GM23338 (cell line): Measurements from ENCODE around the gene PHF1.

Source experiments
- CREB1 ChIP-seq: fragments of 250-450 bp; sonication (Bioruptor Pico); IDR thresholded peaks from 2 replicates; pipeline ENCODE4 v1.5.0; 2020; ENCODE audit warnings: low read depth, mild to moderate bottlenecking, moderate library complexity
- EZH2 ChIP-seq: fragments of 200-600 bp; sonication (generic); IDR thresholded peaks from one replicate; pipeline ENCODE4 v1.8.0; 2017; ENCODE audit warnings: antibody characterized with exemption, mild to moderate bottlenecking, low read depth; ENCODE audit not compliant: unreplicated experiment
- EZH2phosphoT487 ChIP-seq: fragments of 200-600 bp; sonication (generic); IDR thresholded peaks from one replicate; pipeline ENCODE4 v1.8.1; 2018; ENCODE audit warnings: antibody characterized with exemption; ENCODE audit not compliant: unreplicated experiment
- JUNB ChIP-seq: IDR thresholded peaks from one replicate; pipeline ENCODE4 v1.6.1; 2016; ENCODE audit warnings: antibody characterized with exemption; ENCODE audit not compliant: unreplicated experiment
- NANOG ChIP-seq: IDR thresholded peaks from 2 replicates; pipeline ENCODE4 v1.6.1; 2016; ENCODE audit warnings: antibody characterized with exemption, borderline replicate concordance
- POLR2AphosphoS5 ChIP-seq: IDR thresholded peaks from 2 replicates; pipeline ENCODE4 v1.6.1; 2016; ENCODE audit warnings: antibody characterized with exemption, low read depth
- ZNF114 ChIP-seq: fragments of 250-450 bp; sonication (Bioruptor Pico); IDR thresholded peaks from 2 replicates; pipeline ENCODE4 v1.5.0; 2020; ENCODE audit warnings: mild to moderate bottlenecking, moderate library complexity
- ZNF331 ChIP-seq: fragments of 250-450 bp; sonication (Bioruptor Pico); IDR thresholded peaks from 2 replicates; pipeline ENCODE4 v1.5.0; 2020; ENCODE audit warnings: low read depth, mild to moderate bottlenecking, moderate library complexity
- TF ChIP-seq, protein P1 (sequence below), 2 experiments: fragments of 200-600 bp in 1 of 2; sonication (generic) in 1 of 2; conservative IDR thresholded peaks; 2 replicates each; pipeline versions ENCODE4 v1.5.1 to v1.6.1; 2016 to 2017; ENCODE audit warnings: antibody characterized with exemption in 2 of 2, low read depth in 2 of 2, mild to moderate bottlenecking in 2 of 2, moderate library complexity in 1 of 2
- TF ChIP-seq, protein P2 (sequence below): IDR thresholded peaks from one replicate; pipeline ENCODE4 v1.6.1; 2018; ENCODE audit warnings: antibody characterized with exemption; ENCODE audit not compliant: unreplicated experiment
- TF ChIP-seq, protein P3 (sequence below): fragments of 250-450 bp; sonication (Bioruptor Pico); IDR thresholded peaks from 2 replicates; pipeline ENCODE4 v1.5.0; 2020; ENCODE audit warnings: mild to moderate bottlenecking, moderate library complexity
- TF ChIP-seq, protein P4 (sequence below): IDR thresholded peaks from 2 replicates; pipeline ENCODE4 v1.6.1; 2016; ENCODE audit warnings: antibody characterized with exemption

DNA sequence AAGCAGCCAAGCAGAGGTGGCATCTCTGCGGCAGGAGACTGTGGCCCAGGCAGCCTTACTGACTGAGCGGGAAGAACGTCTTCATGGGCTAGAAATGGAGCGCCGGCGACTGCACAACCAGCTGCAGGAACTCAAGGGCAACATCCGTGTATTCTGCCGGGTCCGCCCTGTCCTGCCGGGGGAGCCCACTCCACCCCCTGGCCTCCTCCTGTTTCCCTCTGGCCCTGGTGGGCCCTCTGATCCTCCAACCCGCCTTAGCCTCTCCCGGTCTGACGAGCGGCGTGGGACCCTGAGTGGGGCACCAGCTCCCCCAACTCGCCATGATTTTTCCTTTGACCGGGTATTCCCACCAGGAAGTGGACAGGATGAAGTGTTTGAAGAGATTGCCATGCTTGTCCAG, 5.9 kb upstream of the PHF1 start:
- TF ChIP-seq, protein P1, sequence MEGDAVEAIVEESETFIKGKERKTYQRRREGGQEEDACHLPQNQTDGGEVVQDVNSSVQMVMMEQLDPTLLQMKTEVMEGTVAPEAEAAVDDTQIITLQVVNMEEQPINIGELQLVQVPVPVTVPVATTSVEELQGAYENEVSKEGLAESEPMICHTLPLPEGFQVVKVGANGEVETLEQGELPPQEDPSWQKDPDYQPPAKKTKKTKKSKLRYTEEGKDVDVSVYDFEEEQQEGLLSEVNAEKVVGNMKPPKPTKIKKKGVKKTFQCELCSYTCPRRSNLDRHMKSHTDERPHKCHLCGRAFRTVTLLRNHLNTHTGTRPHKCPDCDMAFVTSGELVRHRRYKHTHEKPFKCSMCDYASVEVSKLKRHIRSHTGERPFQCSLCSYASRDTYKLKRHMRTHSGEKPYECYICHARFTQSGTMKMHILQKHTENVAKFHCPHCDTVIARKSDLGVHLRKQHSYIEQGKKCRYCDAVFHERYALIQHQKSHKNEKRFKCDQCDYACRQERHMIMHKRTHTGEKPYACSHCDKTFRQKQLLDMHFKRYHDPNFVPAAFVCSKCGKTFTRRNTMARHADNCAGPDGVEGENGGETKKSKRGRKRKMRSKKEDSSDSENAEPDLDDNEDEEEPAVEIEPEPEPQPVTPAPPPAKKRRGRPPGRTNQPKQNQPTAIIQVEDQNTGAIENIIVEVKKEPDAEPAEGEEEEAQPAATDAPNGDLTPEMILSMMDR (conservative IDR thresholded peaks at IDR 0.05; ENCODE audit: low read depth in 2 of 2), result no peak
- TF ChIP-seq POLR2AphosphoS5, result no peak
- TF ChIP-seq EZH2phosphoT487, result no peak
- TF ChIP-seq EZH2, result no peak
- TF ChIP-seq, protein P2, sequence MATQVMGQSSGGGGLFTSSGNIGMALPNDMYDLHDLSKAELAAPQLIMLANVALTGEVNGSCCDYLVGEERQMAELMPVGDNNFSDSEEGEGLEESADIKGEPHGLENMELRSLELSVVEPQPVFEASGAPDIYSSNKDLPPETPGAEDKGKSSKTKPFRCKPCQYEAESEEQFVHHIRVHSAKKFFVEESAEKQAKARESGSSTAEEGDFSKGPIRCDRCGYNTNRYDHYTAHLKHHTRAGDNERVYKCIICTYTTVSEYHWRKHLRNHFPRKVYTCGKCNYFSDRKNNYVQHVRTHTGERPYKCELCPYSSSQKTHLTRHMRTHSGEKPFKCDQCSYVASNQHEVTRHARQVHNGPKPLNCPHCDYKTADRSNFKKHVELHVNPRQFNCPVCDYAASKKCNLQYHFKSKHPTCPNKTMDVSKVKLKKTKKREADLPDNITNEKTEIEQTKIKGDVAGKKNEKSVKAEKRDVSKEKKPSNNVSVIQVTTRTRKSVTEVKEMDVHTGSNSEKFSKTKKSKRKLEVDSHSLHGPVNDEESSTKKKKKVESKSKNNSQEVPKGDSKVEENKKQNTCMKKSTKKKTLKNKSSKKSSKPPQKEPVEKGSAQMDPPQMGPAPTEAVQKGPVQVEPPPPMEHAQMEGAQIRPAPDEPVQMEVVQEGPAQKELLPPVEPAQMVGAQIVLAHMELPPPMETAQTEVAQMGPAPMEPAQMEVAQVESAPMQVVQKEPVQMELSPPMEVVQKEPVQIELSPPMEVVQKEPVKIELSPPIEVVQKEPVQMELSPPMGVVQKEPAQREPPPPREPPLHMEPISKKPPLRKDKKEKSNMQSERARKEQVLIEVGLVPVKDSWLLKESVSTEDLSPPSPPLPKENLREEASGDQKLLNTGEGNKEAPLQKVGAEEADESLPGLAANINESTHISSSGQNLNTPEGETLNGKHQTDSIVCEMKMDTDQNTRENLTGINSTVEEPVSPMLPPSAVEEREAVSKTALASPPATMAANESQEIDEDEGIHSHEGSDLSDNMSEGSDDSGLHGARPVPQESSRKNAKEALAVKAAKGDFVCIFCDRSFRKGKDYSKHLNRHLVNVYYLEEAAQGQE, result no peak
- TF ChIP-seq JUNB, result no peak
- TF ChIP-seq NANOG, result no peak
- no peak for TF ChIP-seq CREB1 (CRISPR knock-in tag)
- TF ChIP-seq, protein P3, sequence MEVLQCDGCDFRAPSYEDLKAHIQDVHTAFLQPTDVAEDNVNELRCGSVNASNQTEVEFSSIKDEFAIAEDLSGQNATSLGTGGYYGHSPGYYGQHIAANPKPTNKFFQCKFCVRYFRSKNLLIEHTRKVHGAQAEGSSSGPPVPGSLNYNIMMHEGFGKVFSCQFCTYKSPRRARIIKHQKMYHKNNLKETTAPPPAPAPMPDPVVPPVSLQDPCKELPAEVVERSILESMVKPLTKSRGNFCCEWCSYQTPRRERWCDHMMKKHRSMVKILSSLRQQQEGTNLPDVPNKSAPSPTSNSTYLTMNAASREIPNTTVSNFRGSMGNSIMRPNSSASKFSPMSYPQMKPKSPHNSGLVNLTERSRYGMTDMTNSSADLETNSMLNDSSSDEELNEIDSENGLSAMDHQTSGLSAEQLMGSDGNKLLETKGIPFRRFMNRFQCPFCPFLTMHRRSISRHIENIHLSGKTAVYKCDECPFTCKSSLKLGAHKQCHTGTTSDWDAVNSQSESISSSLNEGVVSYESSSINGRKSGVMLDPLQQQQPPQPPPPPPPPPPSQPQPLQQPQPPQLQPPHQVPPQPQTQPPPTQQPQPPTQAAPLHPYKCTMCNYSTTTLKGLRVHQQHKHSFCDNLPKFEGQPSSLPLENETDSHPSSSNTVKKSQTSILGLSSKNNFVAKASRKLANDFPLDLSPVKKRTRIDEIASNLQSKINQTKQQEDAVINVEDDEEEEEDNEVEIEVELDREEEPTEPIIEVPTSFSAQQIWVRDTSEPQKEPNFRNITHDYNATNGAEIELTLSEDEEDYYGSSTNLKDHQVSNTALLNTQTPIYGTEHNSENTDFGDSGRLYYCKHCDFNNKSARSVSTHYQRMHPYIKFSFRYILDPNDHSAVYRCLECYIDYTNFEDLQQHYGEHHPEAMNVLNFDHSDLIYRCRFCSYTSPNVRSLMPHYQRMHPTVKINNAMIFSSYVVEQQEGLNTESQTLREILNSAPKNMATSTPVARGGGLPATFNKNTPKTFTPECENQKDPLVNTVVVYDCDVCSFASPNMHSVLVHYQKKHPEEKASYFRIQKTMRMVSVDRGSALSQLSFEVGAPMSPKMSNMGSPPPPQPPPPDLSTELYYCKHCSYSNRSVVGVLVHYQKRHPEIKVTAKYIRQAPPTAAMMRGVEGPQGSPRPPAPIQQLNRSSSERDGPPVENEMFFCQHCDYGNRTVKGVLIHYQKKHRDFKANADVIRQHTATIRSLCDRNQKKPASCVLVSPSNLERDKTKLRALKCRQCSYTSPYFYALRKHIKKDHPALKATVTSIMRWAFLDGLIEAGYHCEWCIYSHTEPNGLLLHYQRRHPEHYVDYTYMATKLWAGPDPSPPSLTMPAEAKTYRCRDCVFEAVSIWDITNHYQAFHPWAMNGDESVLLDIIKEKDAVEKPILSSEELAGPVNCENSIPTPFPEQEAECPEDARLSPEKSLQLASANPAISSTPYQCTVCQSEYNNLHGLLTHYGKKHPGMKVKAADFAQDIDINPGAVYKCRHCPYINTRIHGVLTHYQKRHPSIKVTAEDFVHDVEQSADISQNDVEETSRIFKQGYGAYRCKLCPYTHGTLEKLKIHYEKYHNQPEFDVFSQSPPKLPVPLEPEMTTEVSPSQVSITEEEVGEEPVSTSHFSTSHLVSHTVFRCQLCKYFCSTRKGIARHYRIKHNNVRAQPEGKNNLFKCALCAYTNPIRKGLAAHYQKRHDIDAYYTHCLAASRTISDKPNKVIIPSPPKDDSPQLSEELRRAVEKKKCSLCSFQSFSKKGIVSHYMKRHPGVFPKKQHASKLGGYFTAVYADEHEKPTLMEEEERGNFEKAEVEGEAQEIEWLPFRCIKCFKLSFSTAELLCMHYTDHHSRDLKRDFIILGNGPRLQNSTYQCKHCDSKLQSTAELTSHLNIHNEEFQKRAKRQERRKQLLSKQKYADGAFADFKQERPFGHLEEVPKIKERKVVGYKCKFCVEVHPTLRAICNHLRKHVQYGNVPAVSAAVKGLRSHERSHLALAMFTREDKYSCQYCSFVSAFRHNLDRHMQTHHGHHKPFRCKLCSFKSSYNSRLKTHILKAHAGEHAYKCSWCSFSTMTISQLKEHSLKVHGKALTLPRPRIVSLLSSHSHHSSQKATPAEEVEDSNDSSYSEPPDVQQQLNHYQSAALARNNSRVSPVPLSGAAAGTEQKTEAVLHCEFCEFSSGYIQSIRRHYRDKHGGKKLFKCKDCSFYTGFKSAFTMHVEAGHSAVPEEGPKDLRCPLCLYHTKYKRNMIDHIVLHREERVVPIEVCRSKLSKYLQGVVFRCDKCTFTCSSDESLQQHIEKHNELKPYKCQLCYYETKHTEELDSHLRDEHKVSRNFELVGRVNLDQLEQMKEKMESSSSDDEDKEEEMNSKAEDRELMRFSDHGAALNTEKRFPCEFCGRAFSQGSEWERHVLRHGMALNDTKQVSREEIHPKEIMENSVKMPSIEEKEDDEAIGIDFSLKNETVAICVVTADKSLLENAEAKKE (CRISPR knock-in tag), result no peak
- TF ChIP-seq ZNF114 (CRISPR knock-in tag), result no peak
- no peak for TF ChIP-seq ZNF331 (CRISPR knock-in tag)
- TF ChIP-seq, protein P4, sequence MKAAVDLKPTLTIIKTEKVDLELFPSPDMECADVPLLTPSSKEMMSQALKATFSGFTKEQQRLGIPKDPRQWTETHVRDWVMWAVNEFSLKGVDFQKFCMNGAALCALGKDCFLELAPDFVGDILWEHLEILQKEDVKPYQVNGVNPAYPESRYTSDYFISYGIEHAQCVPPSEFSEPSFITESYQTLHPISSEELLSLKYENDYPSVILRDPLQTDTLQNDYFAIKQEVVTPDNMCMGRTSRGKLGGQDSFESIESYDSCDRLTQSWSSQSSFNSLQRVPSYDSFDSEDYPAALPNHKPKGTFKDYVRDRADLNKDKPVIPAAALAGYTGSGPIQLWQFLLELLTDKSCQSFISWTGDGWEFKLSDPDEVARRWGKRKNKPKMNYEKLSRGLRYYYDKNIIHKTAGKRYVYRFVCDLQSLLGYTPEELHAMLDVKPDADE, result no peak
